Measurements from ENCODE around the gene C7orf57. TPM values are rescaled to one million over a fixed set of nuclear protein-coding genes. Genes with fewer than 3 reads are reported as not detected.

The C7orf57 gene
- total RNA-seq, 1 experiment from 2014 or later = 0.90 TPM

DNA sequence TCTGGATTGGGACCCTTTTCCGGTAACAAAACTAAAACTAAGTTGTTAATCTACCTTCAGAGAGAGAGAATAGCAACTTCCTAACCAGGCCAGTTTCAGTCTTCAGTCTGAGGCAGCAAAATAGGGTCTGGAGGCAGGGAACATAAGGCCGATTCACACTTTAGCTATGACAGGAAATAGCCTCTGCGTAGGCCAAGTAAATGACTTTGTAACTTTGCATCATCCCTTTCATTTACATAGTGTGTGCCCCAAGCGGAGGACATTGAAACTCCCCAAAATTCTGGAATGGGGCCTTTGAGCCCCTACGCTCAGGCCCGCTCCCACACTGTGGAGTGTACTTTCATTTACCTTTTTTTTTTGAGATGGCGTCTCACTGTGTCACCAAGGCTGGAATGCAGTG lies 52.0 kb downstream of the C7orf57 start:
- TF ChIP-seq, protein P1, sequence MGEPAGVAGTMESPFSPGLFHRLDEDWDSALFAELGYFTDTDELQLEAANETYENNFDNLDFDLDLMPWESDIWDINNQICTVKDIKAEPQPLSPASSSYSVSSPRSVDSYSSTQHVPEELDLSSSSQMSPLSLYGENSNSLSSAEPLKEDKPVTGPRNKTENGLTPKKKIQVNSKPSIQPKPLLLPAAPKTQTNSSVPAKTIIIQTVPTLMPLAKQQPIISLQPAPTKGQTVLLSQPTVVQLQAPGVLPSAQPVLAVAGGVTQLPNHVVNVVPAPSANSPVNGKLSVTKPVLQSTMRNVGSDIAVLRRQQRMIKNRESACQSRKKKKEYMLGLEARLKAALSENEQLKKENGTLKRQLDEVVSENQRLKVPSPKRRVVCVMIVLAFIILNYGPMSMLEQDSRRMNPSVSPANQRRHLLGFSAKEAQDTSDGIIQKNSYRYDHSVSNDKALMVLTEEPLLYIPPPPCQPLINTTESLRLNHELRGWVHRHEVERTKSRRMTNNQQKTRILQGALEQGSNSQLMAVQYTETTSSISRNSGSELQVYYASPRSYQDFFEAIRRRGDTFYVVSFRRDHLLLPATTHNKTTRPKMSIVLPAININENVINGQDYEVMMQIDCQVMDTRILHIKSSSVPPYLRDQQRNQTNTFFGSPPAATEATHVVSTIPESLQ (CRISPR knock-in tag; IDR thresholded peaks at IDR 0.05) = no peak
- 0 out of 2 replicates have a peak, but pooled peaks have one; percentile 9 for TF ChIP-seq ZNF121 (CRISPR knock-in tag; IDR thresholded peaks at IDR 0.05)
- Mint-ChIP-seq H3K27ac (peak overlapping the region; percentile 95), H3K36me3 (peaks cover 14% of the 10 kb centered on the region), H3K4me1 (peaks cover 55% of the 10 kb centered on the region), H3K4me3 (peak overlapping the region; percentile 30), H3K9me3 (no peaks in the 10 kb centered on the region), H3K27me3 (ENCODE audit: low read depth) (no peaks in the 10 kb centered on the region)
- DNase-seq (ENCODE audit: low spot score) (no peak), ATAC-seq (no peak)
- POLR2A ChIA-PET = interaction anchor here (0.7 to 1.3 kb wide), 3 partner anchors 95 to 224 kb away, joined by 3 to 6 read pairs (median 5); no protein-coding TSS in a partner anchor
- CTCF ChIA-PET = interaction anchor here (0.6 to 1.4 kb wide), 5 partner anchors 22 to 853 kb away, joined by 3 to 5 read pairs (median 3); no protein-coding TSS in a partner anchor

DNA sequence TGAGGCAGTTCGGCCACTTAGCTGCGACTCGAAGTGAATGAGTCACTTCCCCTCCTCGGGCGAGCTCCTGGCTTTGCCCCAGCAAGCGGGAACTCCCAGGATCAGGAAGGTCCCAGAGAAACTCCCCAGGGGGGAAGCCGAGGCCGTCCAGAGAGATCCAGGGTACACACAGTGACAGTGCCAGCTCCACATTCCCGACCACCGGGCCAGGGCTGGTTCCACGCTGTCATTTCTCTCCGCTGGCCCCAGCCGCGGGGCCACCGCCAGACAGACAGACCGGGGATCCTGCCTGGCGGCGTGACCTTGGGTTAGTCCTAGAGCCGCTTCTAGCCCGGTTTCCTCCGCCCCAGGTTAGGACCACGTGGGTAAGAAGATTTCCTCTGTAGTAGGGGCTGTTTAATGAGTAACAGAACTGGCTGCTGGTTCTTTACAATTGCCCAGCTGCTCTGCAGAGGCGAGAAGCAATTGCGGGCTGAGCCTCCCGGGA lies 53.3 kb downstream of the C7orf57 start:
- no peaks in the 10 kb centered on the region for H3K27me3 Mint-ChIP-seq (ENCODE audit: low read depth)
- ATAC-seq (peak; percentile 18), DNase-seq (ENCODE audit: low spot score) (peak; percentile 77)
- peak overlapping the region; percentile 81 for H3K4me3 Mint-ChIP-seq
- H3K36me3 Mint-ChIP-seq = peaks cover 26% of the 10 kb centered on the region
- H3K4me1 Mint-ChIP-seq = peaks cover 47% of the 10 kb centered on the region
- no peaks in the 10 kb centered on the region for H3K9me3 Mint-ChIP-seq
- ChIA-PET POLR2A (interaction anchor here (0.8 to 2.5 kb wide), 7 partner anchors 13 to 96 kb away, joined by 3 to 17 read pairs (median 5); no protein-coding TSS in a partner anchor), CTCF (interaction anchor here (1.0 to 3.1 kb wide), 6 partner anchors 19 to 120 kb away, joined by 3 to 23 read pairs (median 6); no protein-coding TSS in a partner anchor)
- H3K27ac Mint-ChIP-seq = peak overlapping the region; percentile 98
- TF ChIP-seq TEAD4 (CRISPR knock-in tag; IDR thresholded peaks at IDR 0.05) = 0 out of 2 replicates have a peak, but pooled peaks have one; percentile 38
- TF ChIP-seq, protein P2, sequence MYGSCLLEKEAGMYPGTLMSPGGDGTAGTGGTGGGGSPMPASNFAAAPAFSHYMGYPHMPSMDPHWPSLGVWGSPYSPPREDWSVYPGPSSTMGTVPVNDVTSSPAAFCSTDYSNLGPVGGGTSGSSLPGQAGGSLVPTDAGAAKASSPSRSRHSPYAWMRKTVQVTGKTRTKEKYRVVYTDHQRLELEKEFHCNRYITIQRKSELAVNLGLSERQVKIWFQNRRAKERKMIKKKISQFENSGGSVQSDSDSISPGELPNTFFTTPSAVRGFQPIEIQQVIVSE (CRISPR knock-in tag; IDR thresholded peaks at IDR 0.05; ENCODE audit: borderline replicate concordance) = no peak
- TF ChIP-seq, protein P3, sequence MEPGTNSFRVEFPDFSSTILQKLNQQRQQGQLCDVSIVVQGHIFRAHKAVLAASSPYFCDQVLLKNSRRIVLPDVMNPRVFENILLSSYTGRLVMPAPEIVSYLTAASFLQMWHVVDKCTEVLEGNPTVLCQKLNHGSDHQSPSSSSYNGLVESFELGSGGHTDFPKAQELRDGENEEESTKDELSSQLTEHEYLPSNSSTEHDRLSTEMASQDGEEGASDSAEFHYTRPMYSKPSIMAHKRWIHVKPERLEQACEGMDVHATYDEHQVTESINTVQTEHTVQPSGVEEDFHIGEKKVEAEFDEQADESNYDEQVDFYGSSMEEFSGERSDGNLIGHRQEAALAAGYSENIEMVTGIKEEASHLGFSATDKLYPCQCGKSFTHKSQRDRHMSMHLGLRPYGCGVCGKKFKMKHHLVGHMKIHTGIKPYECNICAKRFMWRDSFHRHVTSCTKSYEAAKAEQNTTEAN (CRISPR knock-in tag; IDR thresholded peaks at IDR 0.05) = 0 out of 2 replicates have a peak, but pooled peaks have one; percentile 20
- 0 out of 2 replicates have a peak, but pooled peaks have one; percentile 53 for TF ChIP-seq TEAD1 (CRISPR knock-in tag; IDR thresholded peaks at IDR 0.05)
- TF ChIP-seq ZNF423 (CRISPR knock-in tag; IDR thresholded peaks at IDR 0.05) = no peak
- TF ChIP-seq GABPB1 (CRISPR knock-in tag; IDR thresholded peaks at IDR 0.05) = 0 out of 2 replicates have a peak, but pooled peaks have one; percentile 6
- TF ChIP-seq NFATC4 (CRISPR knock-in tag; IDR thresholded peaks at IDR 0.05) = no peak
- TF ChIP-seq, protein P4, sequence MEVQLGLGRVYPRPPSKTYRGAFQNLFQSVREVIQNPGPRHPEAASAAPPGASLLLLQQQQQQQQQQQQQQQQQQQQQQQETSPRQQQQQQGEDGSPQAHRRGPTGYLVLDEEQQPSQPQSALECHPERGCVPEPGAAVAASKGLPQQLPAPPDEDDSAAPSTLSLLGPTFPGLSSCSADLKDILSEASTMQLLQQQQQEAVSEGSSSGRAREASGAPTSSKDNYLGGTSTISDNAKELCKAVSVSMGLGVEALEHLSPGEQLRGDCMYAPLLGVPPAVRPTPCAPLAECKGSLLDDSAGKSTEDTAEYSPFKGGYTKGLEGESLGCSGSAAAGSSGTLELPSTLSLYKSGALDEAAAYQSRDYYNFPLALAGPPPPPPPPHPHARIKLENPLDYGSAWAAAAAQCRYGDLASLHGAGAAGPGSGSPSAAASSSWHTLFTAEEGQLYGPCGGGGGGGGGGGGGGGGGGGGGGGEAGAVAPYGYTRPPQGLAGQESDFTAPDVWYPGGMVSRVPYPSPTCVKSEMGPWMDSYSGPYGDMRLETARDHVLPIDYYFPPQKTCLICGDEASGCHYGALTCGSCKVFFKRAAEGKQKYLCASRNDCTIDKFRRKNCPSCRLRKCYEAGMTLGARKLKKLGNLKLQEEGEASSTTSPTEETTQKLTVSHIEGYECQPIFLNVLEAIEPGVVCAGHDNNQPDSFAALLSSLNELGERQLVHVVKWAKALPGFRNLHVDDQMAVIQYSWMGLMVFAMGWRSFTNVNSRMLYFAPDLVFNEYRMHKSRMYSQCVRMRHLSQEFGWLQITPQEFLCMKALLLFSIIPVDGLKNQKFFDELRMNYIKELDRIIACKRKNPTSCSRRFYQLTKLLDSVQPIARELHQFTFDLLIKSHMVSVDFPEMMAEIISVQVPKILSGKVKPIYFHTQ (CRISPR knock-in tag; IDR thresholded peaks at IDR 0.05) = no peak
- TF ChIP-seq, protein P5, sequence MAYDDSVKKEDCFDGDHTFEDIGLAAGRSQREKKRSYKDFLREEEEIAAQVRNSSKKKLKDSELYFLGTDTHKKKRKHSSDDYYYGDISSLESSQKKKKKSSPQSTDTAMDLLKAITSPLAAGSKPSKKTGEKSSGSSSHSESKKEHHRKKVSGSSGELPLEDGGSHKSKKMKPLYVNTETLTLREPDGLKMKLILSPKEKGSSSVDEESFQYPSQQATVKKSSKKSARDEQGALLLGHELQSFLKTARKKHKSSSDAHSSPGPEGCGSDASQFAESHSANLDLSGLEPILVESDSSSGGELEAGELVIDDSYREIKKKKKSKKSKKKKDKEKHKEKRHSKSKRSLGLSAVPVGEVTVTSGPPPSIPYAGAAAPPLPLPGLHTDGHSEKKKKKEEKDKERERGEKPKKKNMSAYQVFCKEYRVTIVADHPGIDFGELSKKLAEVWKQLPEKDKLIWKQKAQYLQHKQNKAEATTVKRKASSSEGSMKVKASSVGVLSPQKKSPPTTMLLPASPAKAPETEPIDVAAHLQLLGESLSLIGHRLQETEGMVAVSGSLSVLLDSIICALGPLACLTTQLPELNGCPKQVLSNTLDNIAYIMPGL (CRISPR knock-in tag; IDR thresholded peaks at IDR 0.05) = no peak
- peak; percentile 21; the same call in 1 of the 2 replicates for TF ChIP-seq KAT7 (CRISPR knock-in tag; IDR thresholded peaks at IDR 0.05; ENCODE audit: borderline replicate concordance)
- TF ChIP-seq, protein P6, sequence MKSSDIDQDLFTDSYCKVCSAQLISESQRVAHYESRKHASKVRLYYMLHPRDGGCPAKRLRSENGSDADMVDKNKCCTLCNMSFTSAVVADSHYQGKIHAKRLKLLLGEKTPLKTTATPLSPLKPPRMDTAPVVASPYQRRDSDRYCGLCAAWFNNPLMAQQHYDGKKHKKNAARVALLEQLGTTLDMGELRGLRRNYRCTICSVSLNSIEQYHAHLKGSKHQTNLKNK (CRISPR knock-in tag; IDR thresholded peaks at IDR 0.05) = no peak
- no peak for TF ChIP-seq ZNF317 (CRISPR knock-in tag; IDR thresholded peaks at IDR 0.05; ENCODE audit: borderline replicate concordance, low read depth)
- TF ChIP-seq EMX1 (CRISPR knock-in tag; IDR thresholded peaks at IDR 0.05) = no peak
- TF ChIP-seq NFYB (CRISPR knock-in tag; conservative IDR thresholded peaks at IDR 0.05; ENCODE audit: low read depth) = no peak
- TF ChIP-seq, protein P7, sequence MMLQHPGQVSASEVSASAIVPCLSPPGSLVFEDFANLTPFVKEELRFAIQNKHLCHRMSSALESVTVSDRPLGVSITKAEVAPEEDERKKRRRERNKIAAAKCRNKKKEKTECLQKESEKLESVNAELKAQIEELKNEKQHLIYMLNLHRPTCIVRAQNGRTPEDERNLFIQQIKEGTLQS (CRISPR knock-in tag; conservative IDR thresholded peaks at IDR 0.05) = no peak
- TF ChIP-seq FOXP1 (CRISPR knock-in tag; IDR thresholded peaks at IDR 0.05; ENCODE audit: borderline replicate concordance) = no peak
- TF ChIP-seq JUN (CRISPR knock-in tag; IDR thresholded peaks at IDR 0.05) = 0 out of 2 replicates have a peak, but pooled peaks have one; percentile 49
- TF ChIP-seq IRF2 (CRISPR knock-in tag; IDR thresholded peaks at IDR 0.05; ENCODE audit: borderline replicate concordance, low read depth) = no peak
- TF ChIP-seq RORB (CRISPR knock-in tag; IDR thresholded peaks at IDR 0.05) = no peak
- TF ChIP-seq, protein P8, sequence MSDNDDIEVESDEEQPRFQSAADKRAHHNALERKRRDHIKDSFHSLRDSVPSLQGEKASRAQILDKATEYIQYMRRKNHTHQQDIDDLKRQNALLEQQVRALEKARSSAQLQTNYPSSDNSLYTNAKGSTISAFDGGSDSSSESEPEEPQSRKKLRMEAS (CRISPR knock-in tag; IDR thresholded peaks at IDR 0.05) = no peak
- TF ChIP-seq, protein P9, sequence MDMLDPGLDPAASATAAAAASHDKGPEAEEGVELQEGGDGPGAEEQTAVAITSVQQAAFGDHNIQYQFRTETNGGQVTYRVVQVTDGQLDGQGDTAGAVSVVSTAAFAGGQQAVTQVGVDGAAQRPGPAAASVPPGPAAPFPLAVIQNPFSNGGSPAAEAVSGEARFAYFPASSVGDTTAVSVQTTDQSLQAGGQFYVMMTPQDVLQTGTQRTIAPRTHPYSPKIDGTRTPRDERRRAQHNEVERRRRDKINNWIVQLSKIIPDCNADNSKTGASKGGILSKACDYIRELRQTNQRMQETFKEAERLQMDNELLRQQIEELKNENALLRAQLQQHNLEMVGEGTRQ (CRISPR knock-in tag; IDR thresholded peaks at IDR 0.05) = no peak

Data from WTC11 (cell line).